GM21528 (cell line): ENCODE measurements around the gene ZACN.

ENCODE experiments used
- ATAC-seq: cut with Tn5 transposase; IDR thresholded peaks from one replicate; pipeline ENCODE4 v1.9.1; 2021; ENCODE audit warnings: mild to moderate bottlenecking, moderate library complexity; ENCODE audit not compliant: unreplicated experiment, low FRiP score

ZACN gene

DNA sequence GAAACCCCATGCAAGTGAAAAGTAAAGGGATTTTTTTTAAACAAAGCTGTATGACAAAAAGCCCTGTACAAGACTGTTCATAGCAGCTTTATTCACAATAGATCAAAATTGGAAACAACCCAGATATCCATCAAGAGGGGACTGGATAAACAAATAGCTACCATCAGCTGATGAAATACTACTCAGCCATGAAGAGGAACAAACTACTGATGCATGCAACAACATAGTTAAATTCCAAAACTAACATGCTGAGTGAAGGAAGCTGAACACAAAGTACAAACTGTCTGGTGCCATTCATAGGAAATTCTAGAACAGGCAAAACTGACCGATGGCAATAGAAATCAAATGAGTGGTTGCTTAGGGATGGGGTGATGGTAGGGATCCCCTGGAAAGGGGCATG is 46.9 kb downstream of the ZACN start:
- no peak for ATAC-seq

DNA sequence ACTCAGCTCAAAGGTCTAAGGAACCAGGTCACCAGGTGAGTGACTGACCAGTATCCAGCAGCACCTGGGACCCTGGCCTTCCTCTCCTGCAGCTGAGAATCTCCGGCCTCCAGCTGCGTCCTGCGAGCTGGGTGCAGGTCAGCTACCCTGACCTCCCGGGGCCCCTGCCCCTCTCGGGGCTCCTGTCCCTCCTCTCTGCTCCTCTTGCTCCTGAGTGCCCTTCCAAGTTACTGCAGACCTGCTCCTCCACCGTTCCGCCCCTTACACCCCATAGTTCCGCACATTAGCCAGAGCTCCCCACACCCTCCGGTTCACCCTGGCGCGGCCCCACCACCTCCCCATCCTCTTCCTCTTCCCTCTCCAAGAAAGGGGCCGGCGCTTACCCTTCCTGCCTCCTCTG is 51.5 kb downstream of the ZACN start:
- no peak for ATAC-seq

DNA sequence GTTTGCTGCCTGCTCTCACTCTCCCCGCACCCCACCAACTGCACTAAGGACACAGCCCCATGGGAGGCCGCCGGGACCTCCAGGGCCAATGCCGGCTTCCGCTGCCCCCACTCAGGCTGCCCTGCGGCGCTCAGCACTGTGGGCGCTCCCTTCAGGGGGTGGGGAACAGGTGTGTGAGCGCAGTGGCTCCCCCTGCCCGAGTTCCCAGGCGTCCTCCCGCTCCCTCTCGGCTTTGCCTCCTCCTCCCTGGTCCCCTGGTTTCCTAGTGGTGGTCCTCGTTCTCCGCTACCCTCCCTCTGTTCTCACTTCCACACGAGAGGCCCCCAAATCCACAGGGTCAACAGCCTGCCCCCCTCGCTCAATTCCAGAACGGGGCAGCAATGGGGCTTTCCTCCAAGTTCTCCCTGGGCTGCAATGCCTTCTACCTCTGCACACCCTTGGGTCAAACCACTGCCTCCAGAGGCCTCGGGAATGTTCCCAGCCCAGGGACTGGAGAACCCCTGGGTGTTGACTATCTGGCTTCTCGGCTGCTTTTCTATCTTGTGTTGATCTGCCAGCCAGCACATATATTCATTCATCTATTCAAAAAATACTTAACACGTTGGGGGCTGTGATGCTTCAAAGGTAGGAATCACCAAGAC is 52.2 kb downstream of the ZACN start:
- no peak for ATAC-seq

DNA sequence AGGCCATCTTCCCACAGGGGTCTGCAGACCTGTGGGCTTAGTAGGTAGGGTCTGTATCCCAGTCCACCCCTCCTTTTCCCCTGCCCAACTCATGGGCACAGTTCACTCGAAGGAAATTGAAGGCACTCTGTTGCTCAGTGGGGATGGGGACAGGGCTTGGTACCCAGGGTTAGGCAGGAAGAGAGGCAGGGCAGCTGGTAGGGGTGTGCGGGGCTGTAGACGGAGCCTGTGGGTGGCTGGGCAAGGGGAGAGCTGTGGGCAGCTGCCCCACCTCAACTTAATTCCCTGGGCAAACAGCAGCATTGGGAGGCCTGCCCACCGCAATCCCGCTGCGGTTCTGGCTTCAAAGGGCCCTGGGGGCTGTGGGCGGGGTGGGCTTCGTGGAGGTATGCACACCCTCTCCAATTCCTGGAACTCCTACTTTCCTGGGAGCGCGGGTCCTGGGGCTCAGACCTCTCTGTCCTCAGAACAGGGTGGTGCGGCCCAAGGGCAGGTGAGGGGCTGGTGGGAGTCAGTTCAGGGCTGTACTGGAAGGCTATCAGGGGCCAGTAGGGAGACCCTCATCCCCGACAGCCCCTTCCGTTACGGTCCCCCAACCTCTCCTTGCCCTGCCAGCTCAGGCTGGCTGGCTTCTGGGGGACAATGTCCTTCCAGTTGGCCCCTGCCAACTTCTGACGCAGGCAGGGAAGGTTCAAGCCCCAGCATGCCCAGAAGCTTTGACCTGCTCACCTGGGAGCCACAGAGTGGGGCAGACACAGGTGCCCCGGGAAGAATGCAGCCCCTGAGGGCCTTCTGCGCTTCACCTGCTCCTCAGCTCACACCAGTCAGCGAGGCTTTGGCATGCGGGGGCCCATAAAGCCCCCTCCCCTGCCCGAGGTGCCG is 53.0 kb downstream of the ZACN start:
- no peak for ATAC-seq
